HUES6 (cell line): ENCODE results near the gene KDM4F.

Experiments
- H3K27ac ChIP-seq: 2 replicates; pipeline ENCODE4 v1.7.0; 2013; ENCODE audit warnings: low read depth, mild to moderate bottlenecking, low read length, inconsistent platforms
- H3K27me3 ChIP-seq: 2 replicates; pipeline ENCODE4 v1.6.1; 2013; ENCODE audit warnings: low read length; ENCODE audit not compliant: control insufficient read depth, insufficient read depth
- H3K36me3 ChIP-seq: 2 replicates; pipeline ENCODE4 v1.6.1; 2013; ENCODE audit warnings: low read length; ENCODE audit not compliant: control insufficient read depth, insufficient read depth
- H3K4me1 ChIP-seq: 2 replicates; pipeline ENCODE4 v1.6.1; 2013; ENCODE audit warnings: low read length; ENCODE audit not compliant: control insufficient read depth, insufficient read depth
- H3K4me3 ChIP-seq: 2 replicates; pipeline ENCODE4 v1.5.1; 2013; ENCODE audit warnings: low read depth, low read length
- H3K9ac ChIP-seq: one replicate; pipeline ENCODE4 v1.6.1; 2013; ENCODE audit warnings: mild to moderate bottlenecking, low read length
- H3K9me3 ChIP-seq: 2 replicates; pipeline ENCODE4 v1.6.1; 2013; ENCODE audit warnings: low read depth, low read length; ENCODE audit not compliant: control insufficient read depth, insufficient read depth

Gene KDM4F

GRCh38 chr11:95081010-95081409 is 31.8 kb downstream of the KDM4F start:
- no peaks in the 10 kb centered on the region for H3K9me3 ChIP-seq
- no peak overlapping the region for H3K4me3 ChIP-seq

GRCh38 chr11:95081412-95081811 is 32.2 kb downstream of the KDM4F start:
- Histone ChIP-seq H3K4me3 (no peak overlapping the region), H3K36me3 (no peaks in the 10 kb centered on the region), H3K4me1 (peaks cover 14% of the 10 kb centered on the region), H3K27ac (no peak overlapping the region), H3K27me3 (peaks cover 3% of the 10 kb centered on the region; the same call in 1 of the 2 replicates), H3K9me3 (no peaks in the 10 kb centered on the region), H3K9ac (no peak overlapping the region)

More at GRCh38 chr11:95081010-95081409, 31.8 kb downstream of the KDM4F start:
- H3K27ac ChIP-seq = no peak overlapping the region
- no peaks in the 10 kb centered on the region for H3K36me3 ChIP-seq
- H3K27me3 ChIP-seq = 0 out of 2 replicates have a peak, but pooled peaks cover 3% of the 10 kb centered on the region
- no peak overlapping the region for H3K9ac ChIP-seq
- H3K4me1 ChIP-seq = peaks cover 14% of the 10 kb centered on the region

- H3K27ac ChIP-seq = no peak overlapping the region
- H3K9ac ChIP-seq = no peak overlapping the region
- no peaks in the 10 kb centered on the region for H3K36me3 ChIP-seq
- H3K4me1 ChIP-seq = peaks cover 14% of the 10 kb centered on the region
- H3K9me3 ChIP-seq = no peaks in the 10 kb centered on the region
- no peak overlapping the region for H3K4me3 ChIP-seq
- H3K27me3 ChIP-seq = peaks cover 3% of the 10 kb centered on the region; the same call in 1 of the 2 replicates
Observed at GRCh38 chr11:95082576-95083001, 33.4 kb downstream of the KDM4F start.

GRCh38 chr11:95084509-95084908 is 35.3 kb downstream of the KDM4F start:
- Histone ChIP-seq H3K27me3 (peaks cover 20% of the 10 kb centered on the region), H3K27ac (no peak overlapping the region), H3K4me1 (peaks cover 21% of the 10 kb centered on the region), H3K9ac (no peak overlapping the region), H3K4me3 (no peak overlapping the region), H3K36me3 (no peaks in the 10 kb centered on the region), H3K9me3 (no peaks in the 10 kb centered on the region)

GRCh38 chr11:95085117-95085816 is 36.0 kb downstream of the KDM4F start:
- Histone ChIP-seq H3K27me3 (peaks cover 25% of the 10 kb centered on the region), H3K9ac (no peak overlapping the region), H3K9me3 (no peaks in the 10 kb centered on the region), H3K36me3 (no peaks in the 10 kb centered on the region), H3K4me1 (peaks cover 21% of the 10 kb centered on the region), H3K4me3 (no peak overlapping the region), H3K27ac (no peak overlapping the region)

- peaks cover 18% of the 10 kb centered on the region for H3K4me1 ChIP-seq
- no peaks in the 10 kb centered on the region for H3K9me3 ChIP-seq
- peaks cover 34% of the 10 kb centered on the region for H3K27me3 ChIP-seq
- no peak overlapping the region for H3K9ac ChIP-seq
- no peak overlapping the region for H3K27ac ChIP-seq
- no peaks in the 10 kb centered on the region for H3K36me3 ChIP-seq
- H3K4me3 ChIP-seq = no peak overlapping the region
Observed at GRCh38 chr11:95086151-95086550, 36.9 kb downstream of the KDM4F start.

- peaks cover 12% of the 10 kb centered on the region for H3K4me1 ChIP-seq
- no peak overlapping the region for H3K27ac ChIP-seq
- H3K4me3 ChIP-seq = no peak overlapping the region
- H3K9ac ChIP-seq = no peak overlapping the region
- H3K36me3 ChIP-seq = no peaks in the 10 kb centered on the region
- peaks cover 43% of the 10 kb centered on the region for H3K27me3 ChIP-seq
- no peaks in the 10 kb centered on the region for H3K9me3 ChIP-seq
Observed at GRCh38 chr11:95086836-95087570, 37.8 kb downstream of the KDM4F start.

GRCh38 chr11:95088946-95089619 is 39.9 kb downstream of the KDM4F start:
- peak overlapping the region; percentile 53 for H3K9ac ChIP-seq
- peaks cover 51% of the 10 kb centered on the region for H3K27me3 ChIP-seq
- no peaks in the 10 kb centered on the region for H3K36me3 ChIP-seq
- H3K9me3 ChIP-seq = no peaks in the 10 kb centered on the region
- H3K4me3 ChIP-seq = peak overlapping the region; percentile 89
- H3K4me1 ChIP-seq = peaks cover 12% of the 10 kb centered on the region
- H3K27ac ChIP-seq = no peak overlapping the region

- Histone ChIP-seq H3K9ac (peak within 1 kb of the TSS; percentile 53), H3K36me3 (no peaks in the 10 kb centered on the region), H3K27me3 (peaks cover 51% of the 10 kb centered on the region), H3K4me3 (peak within 1 kb of the TSS; percentile 89), H3K9me3 (no peaks in the 10 kb centered on the region), H3K27ac (no peak within 1 kb of the TSS), H3K4me1 (peaks cover 7% of the 10 kb centered on the region)
Observed at GRCh38 chr11:95089620-95090542, 40.7 kb downstream of the KDM4F start, which contains the start of gene ENDOD1. TSS of gene ENDOD1 (plus strand) at chr11:95089846. CDS start at chr11:95089928, 82 bp downstream.

GRCh38 chr11:95091663-95092180 is 42.5 kb downstream of the KDM4F start:
- H3K36me3 ChIP-seq = no peaks in the 10 kb centered on the region
- no peaks in the 10 kb centered on the region for H3K9me3 ChIP-seq
- no peak overlapping the region for H3K9ac ChIP-seq
- no peak overlapping the region for H3K4me3 ChIP-seq
- H3K27me3 ChIP-seq = peaks cover 48% of the 10 kb centered on the region
- no peak overlapping the region for H3K27ac ChIP-seq
- peaks cover 7% of the 10 kb centered on the region for H3K4me1 ChIP-seq
